HEK293T (cell line): ENCODE measurements around the gene AGAP1.

ENCODE experiments used
- CTCF ChIA-PET: fragments of 350-600 bp; formaldehyde crosslinking; extraction: SDS; loops from one replicate; lab custom pipeline; 2021; ENCODE audit warnings: antibody characterized with exemption, inconsistent platforms; lab: Yijun Ruan, JAX
- POLR2A ChIA-PET: fragments of 350-600 bp; formaldehyde crosslinking; extraction: SDS; loops from one replicate; lab custom pipeline; 2020; ENCODE audit warnings: antibody characterized with exemption, inconsistent platforms; lab: Yijun Ruan, JAX
- DNase-seq: peaks from one replicate; pipeline ENCODE4 v3.0.0; 2012; ENCODE audit warnings: mixed read lengths; ENCODE audit errors: extremely low spot score
- ARNT ChIP-seq: fragments of 450-650 bp; IDR thresholded peaks from 2 replicates; pipeline ENCODE4 v1.6.1; 2017; ENCODE audit warnings: mild to moderate bottlenecking
- BHLHE40 ChIP-seq: fragments of 450-650 bp; IDR thresholded peaks from 2 replicates; pipeline ENCODE4 v1.6.1; 2016; ENCODE audit warnings: mild to moderate bottlenecking, moderate library complexity, borderline replicate concordance
- CTBP1 ChIP-seq: fragments of 450-650 bp; IDR thresholded peaks from 2 replicates; pipeline ENCODE4 v1.6.1; 2016; ENCODE audit warnings: borderline replicate concordance
- ELF4 ChIP-seq: fragments of 450-650 bp; IDR thresholded peaks from 2 replicates; pipeline ENCODE4 v1.6.1; 2017; ENCODE audit warnings: antibody characterized with exemption
- FOXA1 ChIP-seq: fragments of 450-650 bp; IDR thresholded peaks from 2 replicates; pipeline ENCODE4 v1.6.1; 2016; ENCODE audit warnings: mild to moderate bottlenecking
- FOXK2 ChIP-seq: fragments of 450-650 bp; IDR thresholded peaks from 2 replicates; pipeline ENCODE4 v1.6.1; 2016; ENCODE audit warnings: mild to moderate bottlenecking
- FOXM1 ChIP-seq: fragments of 450-650 bp; IDR thresholded peaks from 2 replicates; pipeline ENCODE4 v1.6.1; 2017; ENCODE audit warnings: mild to moderate bottlenecking, borderline replicate concordance
- HDGF ChIP-seq: fragments of 450-650 bp; IDR thresholded peaks from 2 replicates; pipeline ENCODE4 v1.6.1; 2017; ENCODE audit warnings: antibody characterized with exemption, borderline replicate concordance
- L3MBTL2 ChIP-seq: fragments of 450-650 bp; conservative IDR thresholded peaks from 2 replicates; pipeline ENCODE4 v1.6.1; 2016; ENCODE audit warnings: mild to moderate bottlenecking
- LEF1 ChIP-seq: fragments of 450-650 bp; IDR thresholded peaks from 2 replicates; pipeline ENCODE4 v1.6.1; 2017; ENCODE audit warnings: mild to moderate bottlenecking, borderline replicate concordance
- NFRKB ChIP-seq: fragments of 450-650 bp; IDR thresholded peaks from 2 replicates; pipeline ENCODE4 v1.6.1; 2016; ENCODE audit warnings: mild to moderate bottlenecking, moderate library complexity
- PKNOX1 ChIP-seq: fragments of 450-650 bp; IDR thresholded peaks from 2 replicates; pipeline ENCODE4 v1.6.1; 2016
- SP1 ChIP-seq: fragments of 450-650 bp; IDR thresholded peaks from 2 replicates; pipeline ENCODE4 v1.6.1; 2017
- SUZ12 ChIP-seq: fragments of 450-650 bp; IDR thresholded peaks from 2 replicates; pipeline ENCODE4 v1.6.1; 2016; ENCODE audit warnings: mild to moderate bottlenecking
- TARDBP ChIP-seq: fragments of 450-650 bp; IDR thresholded peaks from 2 replicates; pipeline ENCODE4 v1.6.1; 2016
- ZNF384 ChIP-seq: fragments of 450-650 bp; IDR thresholded peaks from 2 replicates; pipeline ENCODE4 v1.6.1; 2016

Gene AGAP1

GRCh38 chr2:235848946-235849345 lies 355.1 kb downstream of the AGAP1 start:
- POLR2A ChIA-PET = no interaction called here
- CTCF ChIA-PET = no interaction called here
- DNase-seq = no peak
- TF ChIP-seq TARDBP (no peak), ARNT (no peak), HDGF (no peak), CTBP1 (no peak), ELF4 (no peak), L3MBTL2 (no peak), FOXM1 (no peak), NFRKB (no peak), SP1 (no peak), PKNOX1 (no peak), LEF1 (no peak), SUZ12 (no peak)

GRCh38 chr2:235849489-235849888 lies 355.6 kb downstream of the AGAP1 start:
- CTCF ChIA-PET = no interaction called here
- no peak for TF ChIP-seq FOXK2
- no peak for TF ChIP-seq HDGF
- TF ChIP-seq FOXM1 = no peak
- TF ChIP-seq PKNOX1 = no peak
- no peak for TF ChIP-seq BHLHE40
- no peak for TF ChIP-seq FOXA1
- TF ChIP-seq L3MBTL2 = no peak
- TF ChIP-seq LEF1 = no peak
- TF ChIP-seq ZNF384 = no peak
- no peak for TF ChIP-seq TARDBP
- TF ChIP-seq NFRKB = no peak
- TF ChIP-seq ARNT = no peak
- no peak for TF ChIP-seq SP1
- TF ChIP-seq CTBP1 = no peak
- no peak for TF ChIP-seq ELF4
- no peak for TF ChIP-seq SUZ12
- POLR2A ChIA-PET = no interaction called here
- no peak for DNase-seq

- no peak for TF ChIP-seq NFRKB
- no peak for TF ChIP-seq LEF1
- no peak for TF ChIP-seq FOXA1
- TF ChIP-seq SUZ12 = no peak
- TF ChIP-seq ARNT = no peak
- no peak for TF ChIP-seq SP1
- no peak for DNase-seq
- CTCF ChIA-PET = no interaction called here
- POLR2A ChIA-PET = no interaction called here
Measured at GRCh38 chr2:235850289-235850688, 356.4 kb downstream of the AGAP1 start.

DNA sequence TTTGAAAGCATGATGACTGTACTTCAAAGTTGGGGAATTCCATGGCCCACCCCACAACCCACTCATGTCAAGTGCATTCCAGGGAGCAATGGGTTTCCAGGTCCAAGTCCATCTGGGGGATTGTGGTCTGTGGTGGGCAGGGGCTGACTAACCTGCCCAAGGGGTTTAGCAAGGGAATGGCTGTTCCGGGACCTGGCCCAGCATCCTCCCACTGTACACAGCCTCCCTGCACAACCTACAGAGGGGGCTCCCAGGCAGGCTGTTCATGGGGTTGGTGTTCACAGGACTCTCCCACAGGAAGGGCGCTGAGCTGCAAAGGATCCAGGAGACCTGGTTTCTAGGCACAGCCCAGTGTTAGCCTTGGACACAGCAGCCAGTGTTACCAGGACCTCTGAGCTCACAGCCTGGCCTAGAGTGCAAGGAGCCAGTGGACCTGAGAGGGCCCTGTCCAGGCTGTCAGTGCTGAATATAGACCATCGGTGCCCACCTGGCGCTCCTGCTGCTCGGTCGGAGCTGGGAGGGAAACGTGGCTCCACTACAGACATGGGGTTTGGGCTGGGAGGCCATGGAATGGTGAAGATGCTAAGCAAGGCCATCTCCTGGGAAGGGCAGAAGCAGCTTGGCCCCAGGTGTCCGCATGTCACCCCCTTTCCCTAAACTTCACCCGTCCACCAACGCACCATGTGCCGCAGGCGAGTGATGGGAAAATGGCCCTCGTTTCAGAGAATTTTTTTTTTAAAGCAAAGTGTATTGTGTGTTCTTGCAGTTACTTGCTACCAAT lies 357.1 kb downstream of the AGAP1 start:
- DNase-seq = no peak
- TF ChIP-seq CTBP1 (no peak), HDGF (no peak), LEF1 (no peak), ELF4 (no peak), SUZ12 (no peak), FOXA1 (no peak), L3MBTL2 (no peak), SP1 (no peak), FOXK2 (no peak), BHLHE40 (no peak), TARDBP (no peak), ZNF384 (no peak), PKNOX1 (no peak), NFRKB (no peak), FOXM1 (no peak), ARNT (no peak)
- ChIA-PET CTCF (no interaction called here), POLR2A (no interaction called here)

DNA sequence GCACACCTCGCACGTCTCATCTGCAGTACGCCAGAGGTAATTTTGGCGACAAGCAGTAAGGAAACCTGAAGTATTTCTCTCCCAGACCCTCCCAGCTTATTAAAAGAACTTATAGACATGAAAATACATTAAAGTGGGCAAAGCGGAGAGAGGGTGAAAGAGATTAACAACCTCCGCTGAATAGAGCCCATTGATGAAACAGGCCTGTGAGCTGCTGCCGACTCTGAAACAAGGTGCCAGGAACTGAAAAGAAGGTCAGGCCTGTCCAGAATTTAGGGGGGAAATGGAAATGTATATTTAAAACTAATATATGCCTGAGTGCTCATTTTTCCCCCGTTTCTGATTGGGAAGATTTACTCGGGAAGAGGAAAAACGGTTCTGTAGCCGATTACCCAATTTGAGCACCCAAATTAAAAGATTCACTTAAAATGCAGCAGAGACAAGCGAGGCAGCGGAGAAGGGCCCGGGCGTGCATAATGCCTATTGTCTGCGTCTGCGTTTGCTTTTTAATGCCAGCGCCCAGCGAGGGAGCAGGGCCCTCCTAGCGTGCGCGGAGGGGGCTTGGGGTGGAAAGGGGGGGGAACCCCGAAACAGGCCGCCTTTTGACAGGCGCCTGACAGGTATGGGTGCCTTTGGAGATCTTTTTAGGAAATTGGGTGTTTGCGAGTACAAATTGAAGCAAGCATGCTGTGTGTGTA lies 358.1 kb downstream of the AGAP1 start:
- no peak for DNase-seq

DNA sequence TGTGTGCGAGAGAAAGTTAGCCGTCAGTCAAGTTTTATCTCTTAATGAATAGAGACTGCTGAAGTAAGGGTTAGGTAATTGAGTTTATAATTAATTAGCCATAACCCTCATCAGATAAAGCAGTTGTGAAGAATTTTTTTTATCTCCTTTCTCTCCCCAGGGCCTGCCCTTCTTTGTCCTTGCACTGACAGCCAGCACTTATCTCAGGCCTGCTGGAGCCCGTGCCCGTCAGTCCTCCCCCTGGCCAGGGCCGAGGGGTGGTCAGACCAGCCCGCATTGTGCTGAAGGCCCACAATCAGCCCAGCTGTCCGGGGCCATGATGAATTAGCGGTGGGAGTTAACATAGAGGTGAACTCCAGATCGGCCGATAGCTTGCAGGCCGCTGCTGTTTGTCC lies 358.7 kb downstream of the AGAP1 start:
- DNase-seq = no peak
- ChIA-PET CTCF (no interaction called here), POLR2A (no interaction called here)
- TF ChIP-seq TARDBP = no peak
- no peak for TF ChIP-seq FOXA1
- TF ChIP-seq CTBP1 = no peak
- TF ChIP-seq FOXM1 = no peak
- no peak for TF ChIP-seq LEF1
- no peak for TF ChIP-seq L3MBTL2
- TF ChIP-seq SUZ12 = no peak
- no peak for TF ChIP-seq FOXK2
- TF ChIP-seq BHLHE40 = no peak
- no peak for TF ChIP-seq ARNT
- no peak for TF ChIP-seq PKNOX1
- TF ChIP-seq ELF4 = no peak
- TF ChIP-seq ZNF384 = no peak
- TF ChIP-seq HDGF = no peak
- TF ChIP-seq NFRKB = no peak
- TF ChIP-seq SP1 = no peak

More for the DNA sequence above, 358.1 kb downstream of the AGAP1 start:
- ChIA-PET CTCF (no interaction called here), POLR2A (no interaction called here)
- no peak for TF ChIP-seq FOXK2
- TF ChIP-seq SP1 = no peak
